Suprapubic skin (tissue), 4 donors: ENCODE measurements around the gene MARCHF3. TPM values are rescaled to one million over a fixed set of nuclear protein-coding genes. Genes with fewer than 3 reads are reported as not detected.
"Not testable (repeated sequence)": the region's sequence is repeated elsewhere in the genome, so short reads cannot be mapped to it uniquely, and the experiment has no call there.

ENCODE experiments used
- DNase-seq, 2 donors: peaks; one replicate each; pipeline ENCODE4 v3.0.0-alpha.2; 2019; ENCODE audit warnings: low spot score in 2 of 2
- H3K27ac ChIP-seq: fragments of 200-600 bp; sonication (generic); one replicate; pipeline ENCODE4 v1.5.1; 2019
- H3K27me3 ChIP-seq: fragments of 200-600 bp; sonication (generic); one replicate; pipeline ENCODE4 v1.5.1; 2019
- H3K36me3 ChIP-seq: fragments of 200-600 bp; sonication (generic); one replicate; pipeline ENCODE4 v1.5.1; 2019
- H3K4me1 ChIP-seq: fragments of 200-600 bp; sonication (generic); one replicate; pipeline ENCODE4 v1.5.1; 2019
- H3K4me3 ChIP-seq: fragments of 200-600 bp; sonication (generic); one replicate; pipeline ENCODE4 v1.5.1; 2019; ENCODE audit warnings: mild to moderate bottlenecking
- H3K9me3 ChIP-seq: fragments of 200-600 bp; sonication (generic); one replicate; pipeline ENCODE4 v1.5.1; 2019
- EP300 ChIP-seq: sonication (generic); formaldehyde crosslinking; IDR thresholded peaks from one replicate; pipeline ENCODE4 v1.6.1; 2017; ENCODE audit warnings: antibody characterized with exemption
- POLR2A ChIP-seq, 2 donors: fragments of 450-650 bp; IDR thresholded peaks; one replicate each; pipeline ENCODE4 v1.6.1; 2017; ENCODE audit warnings: antibody characterized with exemption in 2 of 2, mild to moderate bottlenecking in 2 of 2, moderate library complexity in 2 of 2
- POLR2AphosphoS5 ChIP-seq, 3 donors: sonication (generic); formaldehyde crosslinking; IDR thresholded peaks; one replicate each; pipeline ENCODE4 v1.6.1; 2017; ENCODE audit warnings: antibody characterized with exemption in 3 of 3
- WGBS: methylation state at CpG from one replicate; pipeline ENCODE4 v1.1.5; 2018; 5-methylcytosine and 5-hydroxymethylcytosine counted together
- total RNA-seq, 4 donors: library from RNA; depleted of rRNA; stranded (reverse); fragments of >200 nt; gene quantifications; one replicate each; pipeline ENCODE4 v1.1.0, GENCODE V29; 2016
- TF ChIP-seq, protein P1 (sequence below), 2 donors: fragments of 200-600 bp in 1 of 2; fragments of 450-650 bp in 1 of 2; sonication (generic) in 1 of 2; IDR thresholded peaks; one replicate each; pipeline ENCODE4 v1.5.1; 2016 to 2019; ENCODE audit warnings: antibody characterized with exemption in 2 of 2, mild to moderate bottlenecking in 1 of 2, moderate library complexity in 1 of 2

The MARCHF3 gene
- total RNA-seq, 4 donors from 2014 or later: 13.9 to 34.8 (median 27.0) TPM

DNA sequence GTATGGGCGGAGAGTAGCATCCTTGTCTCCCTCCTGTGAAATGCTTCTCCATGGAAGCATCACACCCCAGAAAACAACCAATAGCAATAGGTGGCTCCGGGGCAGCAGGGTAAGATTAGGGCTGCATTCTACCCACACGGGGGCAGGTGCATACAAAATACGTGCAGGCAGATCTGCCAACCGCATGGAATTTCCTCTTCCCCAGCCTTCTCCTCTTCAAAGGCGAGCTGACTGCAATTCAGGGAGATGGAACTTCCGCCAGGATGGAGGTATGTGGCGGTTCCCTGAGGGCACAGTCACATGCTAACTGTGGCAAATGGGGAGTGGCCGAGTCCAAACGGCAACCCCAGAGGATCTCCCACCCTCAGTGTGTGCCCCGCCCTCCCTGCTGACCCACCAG is 171.9 kb downstream of the MARCHF3 start:
- no peak for DNase-seq
- 86% methylated on average over 10 of the region's 11 CpGs for WGBS

DNA sequence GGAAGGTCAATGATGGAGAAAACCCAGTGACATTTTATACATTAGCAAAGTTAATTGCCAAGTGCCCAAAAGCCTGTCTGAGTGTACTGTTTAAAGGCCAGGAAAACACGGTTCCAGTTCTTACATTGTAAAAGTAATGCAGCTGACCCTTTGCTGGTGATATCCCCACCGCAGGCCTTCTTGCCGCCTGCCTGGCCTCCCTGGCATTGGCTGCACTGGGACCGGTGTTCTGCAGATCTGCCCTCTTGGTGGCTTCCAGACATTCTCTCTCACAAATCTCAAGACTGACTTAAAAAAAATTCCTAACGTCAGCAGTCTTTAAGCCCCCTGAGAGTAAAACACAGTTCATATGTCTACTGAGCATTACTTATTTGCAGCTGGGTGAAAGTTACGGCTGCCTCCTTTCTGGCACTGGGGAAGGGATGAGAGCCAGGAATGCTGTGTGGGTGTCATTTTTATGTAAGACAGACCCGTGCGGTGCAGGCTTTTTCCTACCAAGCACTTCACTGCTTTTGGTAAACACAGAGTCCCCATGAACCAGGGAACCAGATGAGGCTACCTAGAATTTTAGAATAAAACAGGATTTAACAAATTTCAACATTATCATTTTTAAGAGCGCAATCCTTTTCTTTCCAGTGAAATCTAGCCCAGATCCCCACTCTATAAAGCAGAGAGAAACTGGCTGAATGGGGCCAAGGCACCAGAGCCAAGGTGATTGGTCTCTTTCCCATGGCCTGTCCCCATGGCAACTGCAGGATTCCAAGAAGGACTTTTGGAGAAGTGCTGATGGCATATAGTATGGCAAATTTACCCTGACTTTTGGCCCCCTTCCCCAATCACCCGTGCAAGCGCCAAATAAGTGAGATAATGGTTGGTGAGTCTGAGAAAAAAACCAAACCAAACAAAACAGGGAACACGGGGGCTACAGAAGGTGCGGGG is 172.6 kb downstream of the MARCHF3 start:
- DNase-seq: no peak
- no peak overlapping the region for H3K27ac ChIP-seq
- no peak overlapping the region for H3K4me3 ChIP-seq

More for the DNA sequence above, 171.9 kb downstream of the MARCHF3 start:
- no peaks in the 10 kb centered on the region for H3K9me3 ChIP-seq
- H3K27ac ChIP-seq: no peak overlapping the region
- no peaks in the 10 kb centered on the region for H3K27me3 ChIP-seq
- H3K4me3 ChIP-seq: no peak overlapping the region
- no peaks in the 10 kb centered on the region for H3K36me3 ChIP-seq
- peaks cover 8% of the 10 kb centered on the region for H3K4me1 ChIP-seq
- TF ChIP-seq EP300 (no peak), POLR2A (IDR thresholded peaks at IDR 0.05) (no peak), POLR2AphosphoS5 (IDR thresholded peaks at IDR 0.05) (no peak)
- TF ChIP-seq, protein P1, sequence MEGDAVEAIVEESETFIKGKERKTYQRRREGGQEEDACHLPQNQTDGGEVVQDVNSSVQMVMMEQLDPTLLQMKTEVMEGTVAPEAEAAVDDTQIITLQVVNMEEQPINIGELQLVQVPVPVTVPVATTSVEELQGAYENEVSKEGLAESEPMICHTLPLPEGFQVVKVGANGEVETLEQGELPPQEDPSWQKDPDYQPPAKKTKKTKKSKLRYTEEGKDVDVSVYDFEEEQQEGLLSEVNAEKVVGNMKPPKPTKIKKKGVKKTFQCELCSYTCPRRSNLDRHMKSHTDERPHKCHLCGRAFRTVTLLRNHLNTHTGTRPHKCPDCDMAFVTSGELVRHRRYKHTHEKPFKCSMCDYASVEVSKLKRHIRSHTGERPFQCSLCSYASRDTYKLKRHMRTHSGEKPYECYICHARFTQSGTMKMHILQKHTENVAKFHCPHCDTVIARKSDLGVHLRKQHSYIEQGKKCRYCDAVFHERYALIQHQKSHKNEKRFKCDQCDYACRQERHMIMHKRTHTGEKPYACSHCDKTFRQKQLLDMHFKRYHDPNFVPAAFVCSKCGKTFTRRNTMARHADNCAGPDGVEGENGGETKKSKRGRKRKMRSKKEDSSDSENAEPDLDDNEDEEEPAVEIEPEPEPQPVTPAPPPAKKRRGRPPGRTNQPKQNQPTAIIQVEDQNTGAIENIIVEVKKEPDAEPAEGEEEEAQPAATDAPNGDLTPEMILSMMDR (IDR thresholded peaks at IDR 0.05): no peak

DNA sequence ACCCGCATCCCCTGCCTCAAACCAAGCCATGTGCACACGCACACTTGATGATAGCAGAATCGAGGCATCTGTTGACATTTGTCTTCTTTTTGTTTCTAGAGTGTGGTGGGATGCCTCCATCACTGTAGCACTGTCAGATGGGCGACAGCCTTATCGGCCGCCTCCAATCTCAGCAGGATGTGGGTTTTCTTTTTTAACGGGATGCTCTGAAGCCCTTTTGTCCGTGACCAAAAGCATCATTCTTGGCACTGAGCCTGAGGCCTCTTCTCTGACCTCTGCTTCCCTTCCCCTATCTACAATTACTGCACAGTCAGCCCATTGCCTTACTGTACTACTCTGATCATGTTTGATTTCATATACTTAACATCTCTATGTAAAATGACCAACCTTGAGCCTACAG is 175.1 kb downstream of the MARCHF3 start:
- H3K9me3 ChIP-seq: no peaks in the 10 kb centered on the region
- no peak for DNase-seq
- 72% methylated on average over 8 of the region's 8 CpGs for WGBS
- no peaks in the 10 kb centered on the region for H3K36me3 ChIP-seq
- H3K27me3 ChIP-seq: no peaks in the 10 kb centered on the region
- H3K4me3 ChIP-seq: no peak overlapping the region
- TF ChIP-seq EP300 (no peak), POLR2AphosphoS5 (IDR thresholded peaks at IDR 0.05) (no peak), POLR2A (IDR thresholded peaks at IDR 0.05) (no peak)
- TF ChIP-seq, protein P1 (IDR thresholded peaks at IDR 0.05): no peak
- H3K27ac ChIP-seq: no peak overlapping the region
- peaks cover 11% of the 10 kb centered on the region for H3K4me1 ChIP-seq

More for the DNA sequence above, 172.6 kb downstream of the MARCHF3 start:
- H3K9me3 ChIP-seq: no peaks in the 10 kb centered on the region
- peaks cover 8% of the 10 kb centered on the region for H3K4me1 ChIP-seq
- H3K27me3 ChIP-seq: no peaks in the 10 kb centered on the region
- 68% methylated on average over 13 of the region's 13 CpGs for WGBS
- no peak for TF ChIP-seq POLR2AphosphoS5 (IDR thresholded peaks at IDR 0.05)
- no peak for TF ChIP-seq EP300
- no peak for TF ChIP-seq POLR2A (IDR thresholded peaks at IDR 0.05)
- TF ChIP-seq, protein P1 (IDR thresholded peaks at IDR 0.05): no peak
- H3K36me3 ChIP-seq: no peaks in the 10 kb centered on the region

DNA sequence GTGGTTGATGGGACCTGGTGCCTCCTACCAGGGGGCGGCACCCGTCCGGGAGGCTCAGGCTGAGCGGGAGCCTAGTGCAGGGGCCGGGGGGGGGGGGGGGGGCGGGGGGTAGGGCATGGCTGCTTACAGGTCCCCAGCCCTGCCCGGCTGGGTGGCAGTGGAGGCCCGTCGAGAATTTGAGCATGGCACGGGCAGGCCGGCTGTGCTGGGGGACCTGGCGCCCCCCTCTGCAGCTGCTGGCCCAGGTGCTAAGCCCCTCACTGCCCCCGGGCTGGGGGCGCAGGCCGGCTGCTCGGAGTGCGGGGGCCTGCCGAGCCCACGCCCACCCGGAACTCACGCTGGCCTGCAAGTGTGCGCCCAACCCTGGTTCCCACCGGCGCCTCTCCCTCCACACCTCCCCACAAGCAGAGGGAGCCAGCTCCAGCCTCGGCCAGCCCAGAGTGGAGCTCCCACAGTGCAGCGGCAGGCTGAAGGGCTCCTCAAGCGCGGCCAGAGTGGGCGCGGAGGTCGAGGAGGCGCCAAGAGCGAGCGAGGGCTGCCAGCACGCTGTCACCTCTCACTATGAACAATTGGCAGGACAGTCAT is 175.7 kb downstream of the MARCHF3 start:
- Histone ChIP-seq H3K27ac (no peak overlapping the region), H3K9me3 (no peaks in the 10 kb centered on the region), H3K4me3 (no peak overlapping the region), H3K4me1 (peaks cover 11% of the 10 kb centered on the region), H3K27me3 (no peaks in the 10 kb centered on the region), H3K36me3 (no peaks in the 10 kb centered on the region)
- DNase-seq: no peak
- 98% methylated on average over 14 of the region's 35 CpGs for WGBS
- TF ChIP-seq POLR2A (IDR thresholded peaks at IDR 0.05) (no peak), EP300 (no peak), POLR2AphosphoS5 (IDR thresholded peaks at IDR 0.05) (no peak)
- TF ChIP-seq, protein P1 (IDR thresholded peaks at IDR 0.05): no peak

DNA sequence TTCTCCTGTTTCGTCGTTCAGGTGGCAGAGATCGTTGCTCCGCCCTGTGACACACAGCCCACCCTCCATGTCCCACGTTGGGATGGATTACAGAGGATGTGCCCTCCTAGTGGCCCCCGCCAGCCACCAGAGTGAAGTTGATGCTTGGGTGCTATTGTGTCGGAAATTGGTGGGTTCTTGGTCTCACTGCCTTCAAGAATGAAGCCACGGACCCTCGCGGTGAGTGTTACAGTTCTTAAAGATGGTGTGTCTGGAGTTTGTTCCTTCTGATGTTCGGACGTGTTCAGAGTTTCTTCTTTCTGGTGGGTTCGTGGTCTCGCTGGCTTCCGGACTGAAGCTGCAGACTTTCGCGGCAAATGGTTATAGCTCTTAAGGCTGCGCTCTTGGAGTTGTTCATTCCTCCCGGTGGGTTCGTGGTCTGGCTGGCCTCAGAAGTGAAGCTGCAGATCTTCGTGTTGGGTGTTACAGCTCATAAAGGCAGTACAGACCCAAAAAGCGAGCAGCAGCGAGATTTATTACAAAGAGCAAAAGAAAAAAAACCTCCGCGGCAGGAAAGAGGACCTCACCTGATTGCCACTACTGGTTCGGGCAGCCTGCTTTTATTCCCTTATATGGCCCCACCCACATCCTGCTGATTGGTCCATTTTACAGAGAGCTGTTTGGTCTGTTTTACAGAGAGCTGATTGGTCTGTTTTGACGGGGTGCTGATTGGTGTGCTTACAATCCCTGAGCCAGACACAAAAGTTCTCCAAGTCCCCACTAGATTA is 176.6 kb downstream of the MARCHF3 start:
- not testable (repeated sequence) for H3K36me3 ChIP-seq, H3K4me3 ChIP-seq, H3K9me3 ChIP-seq, DNase-seq, H3K27me3 ChIP-seq, H3K27ac ChIP-seq
- peaks cover 11% of the 10 kb centered on the region for H3K4me1 ChIP-seq
- WGBS: 94% methylated on average over 27 of the region's 27 CpGs
